Middle frontal gyrus (tissue), 1 donor: ENCODE measurements around the gene ADAMTS18.

Experiments used
- DNase-seq: peaks from one replicate; pipeline ENCODE4 v3.0.0-alpha.2; 2015; ENCODE audit warnings: low spot score; ENCODE audit errors: extremely low spot score

The ADAMTS18 gene

GRCh38 chr16:77330332-77331042 is 104.3 kb downstream of the ADAMTS18 start:
- no peak for DNase-seq

- no peak for DNase-seq
Observed at GRCh38 chr16:77328768-77329167, 106.1 kb downstream of the ADAMTS18 start.

GRCh38 chr16:77328274-77328673 is 106.6 kb downstream of the ADAMTS18 start:
- DNase-seq = no peak

GRCh38 chr16:77327717-77328116 is 107.1 kb downstream of the ADAMTS18 start:
- no peak for DNase-seq

- no peak for DNase-seq
Observed at GRCh38 chr16:77324729-77325128, 110.1 kb downstream of the ADAMTS18 start.

- no peak for DNase-seq
Observed at GRCh38 chr16:77323695-77324094, 111.1 kb downstream of the ADAMTS18 start.

- no peak for DNase-seq
Observed at GRCh38 chr16:77322757-77323156, 112.1 kb downstream of the ADAMTS18 start.

GRCh38 chr16:77317059-77317458 is 117.8 kb downstream of the ADAMTS18 start:
- DNase-seq = no peak

GRCh38 chr16:77310877-77311276 is 124.0 kb downstream of the ADAMTS18 start:
- DNase-seq = no peak

GRCh38 chr16:77308163-77308561 is 126.7 kb downstream of the ADAMTS18 start:
- DNase-seq = no peak

GRCh38 chr16:77307426-77308162 is 127.2 kb downstream of the ADAMTS18 start:
- no peak for DNase-seq

GRCh38 chr16:77306075-77306474 is 128.8 kb downstream of the ADAMTS18 start:
- DNase-seq = no peak

- no peak for DNase-seq
Observed at GRCh38 chr16:77304877-77305276, 130.0 kb downstream of the ADAMTS18 start.

- no peak for DNase-seq
Observed at GRCh38 chr16:77304134-77304533, 130.7 kb downstream of the ADAMTS18 start.

- no peak for DNase-seq
Observed at GRCh38 chr16:77302674-77303073, 132.2 kb downstream of the ADAMTS18 start.

- DNase-seq = no peak
Observed at GRCh38 chr16:77302249-77302648, 132.6 kb downstream of the ADAMTS18 start.

- DNase-seq = no peak
Observed at GRCh38 chr16:77300256-77300655, 134.6 kb downstream of the ADAMTS18 start.

GRCh38 chr16:77299395-77299794 is 135.4 kb downstream of the ADAMTS18 start:
- DNase-seq = no peak

GRCh38 chr16:77298418-77299360 is 136.1 kb downstream of the ADAMTS18 start:
- no peak for DNase-seq

- DNase-seq = no peak
Observed at GRCh38 chr16:77297996-77298395, 136.8 kb downstream of the ADAMTS18 start.

- DNase-seq = no peak
Observed at GRCh38 chr16:77295896-77296295, 138.9 kb downstream of the ADAMTS18 start.
